Astrocyte of the cerebellum (primary cell): Measurements from ENCODE around the gene TAF12.
A peak's percentile ranks its signal among the peaks of the same experiment; 100 is the strongest.
"Not testable (repeated sequence)": the region's sequence is repeated elsewhere in the genome, so short reads cannot be mapped to it uniquely, and the experiment has no call there.

ENCODE experiments used
- DNase-seq: peaks from one replicate; pipeline ENCODE4 v3.0.0-alpha.2; 2011; ENCODE audit warnings: low read depth
- H3K4me3 ChIP-seq: 2 replicates; pipeline ENCODE4 v1.5.1; 2011; ENCODE audit warnings: mild to moderate bottlenecking, low read depth, low read length, moderate library complexity
- CTCF ChIP-seq: IDR thresholded peaks from 2 replicates; pipeline ENCODE4 v1.5.1; 2012; ENCODE audit warnings: low read length, low read depth, moderate library complexity, mild to moderate bottlenecking; ENCODE audit errors: missing control alignments
- in situ Hi-C: cut with HindIII; loops from 2 replicates; pipeline ENCODE4 v1.10.0; 2017; ENCODE audit warnings: low sequenced_read_pairs

The TAF12 gene

GRCh38 chr1:28653870-28654269 is 11.0 kb upstream of the TAF12 start:
- H3K4me3 ChIP-seq, in situ Hi-C loops, DNase-seq: not testable (repeated sequence)
- peak; percentile 23 for TF ChIP-seq CTCF

GRCh38 chr1:28653063-28653462 is 10.2 kb upstream of the TAF12 start:
- in situ Hi-C loops, DNase-seq, H3K4me3 ChIP-seq: not testable (repeated sequence)

GRCh38 chr1:28648474-28649198 is 5.8 kb upstream of the TAF12 start, which contains the start of gene RNU11:
TSS of gene RNU11 (plus strand) at chr1:28648600.
- in situ Hi-C loops: no loop called here
- H3K4me3 ChIP-seq: peak within 1 kb of the TSS; percentile 40
- DNase-seq: peak; percentile 96
- TF ChIP-seq CTCF: no peak

GRCh38 chr1:28648008-28648473 is 5.2 kb upstream of the TAF12 start:
- no peak for TF ChIP-seq CTCF
- peak; percentile 80 for DNase-seq
- in situ Hi-C loops: no loop called here
- peak overlapping the region; percentile 40 for H3K4me3 ChIP-seq

- TF ChIP-seq CTCF: no peak
- no peak for DNase-seq
- in situ Hi-C loops: no loop called here
- H3K4me3 ChIP-seq: no peak overlapping the region
These were observed 3.2 kb upstream of the TAF12 start for GRCh38 chr1:28646040-28646439.

- in situ Hi-C loops, DNase-seq, H3K4me3 ChIP-seq: not testable (repeated sequence)
These were observed 2.5 kb upstream of the TAF12 start for GRCh38 chr1:28645406-28645805.

GRCh38 chr1:28644494-28644893 is 1.6 kb upstream of the TAF12 start:
- no peak overlapping the region for H3K4me3 ChIP-seq
- in situ Hi-C loops: no loop called here
- no peak for DNase-seq
- no peak for TF ChIP-seq CTCF
